ENCODE measurements around the gene RPL18. TPM values are rescaled to one million over a fixed set of nuclear protein-coding genes. Genes with fewer than 3 reads are reported as not detected.

The RPL18 gene
- total RNA-seq, 1 donor from 2014 or later, result 1,683 TPM

DNA sequence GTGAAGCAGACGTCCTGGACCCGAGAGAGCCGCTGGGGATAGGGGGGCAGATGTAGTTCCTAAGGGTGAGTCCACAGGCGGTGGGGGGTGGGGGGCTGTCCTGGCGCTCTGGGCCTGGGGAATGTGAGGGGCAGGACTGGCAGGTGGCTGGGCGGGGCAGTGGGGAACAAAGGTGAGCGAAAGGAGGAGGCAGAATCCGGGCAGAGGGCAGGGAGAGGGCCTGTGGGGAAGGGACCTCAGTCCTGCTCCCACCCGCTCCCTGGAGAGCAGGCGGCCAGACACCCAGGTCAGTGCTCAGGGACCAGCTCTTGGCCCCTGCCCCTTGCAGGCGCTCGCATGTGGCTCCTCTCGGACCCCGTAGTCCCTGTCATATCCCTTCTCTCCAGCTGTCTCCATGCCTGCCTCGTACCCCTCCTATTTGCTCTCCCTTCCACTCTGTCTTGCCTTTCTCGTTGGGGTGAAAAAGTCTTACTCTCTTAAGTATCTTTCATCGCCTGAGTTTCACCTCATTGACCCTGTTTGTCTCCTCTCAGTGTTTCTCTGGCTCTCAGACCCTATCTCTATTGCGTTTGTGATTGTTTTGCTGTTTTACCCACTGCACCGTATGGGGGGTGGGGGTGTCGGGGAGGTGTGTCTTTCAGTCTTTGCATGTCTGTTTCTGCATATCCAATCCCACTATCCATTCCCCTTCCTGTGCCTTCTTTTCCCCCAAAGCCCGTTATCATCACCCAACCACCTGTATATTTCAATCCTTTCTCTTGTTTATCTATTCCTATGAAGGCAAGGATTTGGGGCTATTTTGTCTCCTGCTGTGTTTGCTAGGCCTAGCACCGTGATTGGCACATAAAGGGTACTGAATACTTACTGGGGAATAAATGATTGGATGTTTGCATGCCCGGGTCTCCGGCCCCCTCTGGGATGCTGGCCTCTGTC is 6.1 kb upstream of the RPL18 start:
- peak overlapping the region; percentile 83 for H3K4me3 Mint-ChIP-seq (ENCODE audit: unreplicated experiment)
- peaks cover 13% of the 10 kb centered on the region for H3K27me3 Mint-ChIP-seq (ENCODE audit: unreplicated experiment)
- H3K27ac Mint-ChIP-seq (ENCODE audit: unreplicated experiment), result peak overlapping the region; percentile 68
- no peaks in the 10 kb centered on the region for H3K9me3 Mint-ChIP-seq (ENCODE audit: unreplicated experiment)
- H3K36me3 Mint-ChIP-seq (ENCODE audit: low read depth, unreplicated experiment), result peaks cover 13% of the 10 kb centered on the region
- H3K4me1 Mint-ChIP-seq (ENCODE audit: unreplicated experiment), result peaks cover 15% of the 10 kb centered on the region
- no peak for DNase-seq (ENCODE audit: low spot score)
- TF ChIP-seq, protein P1, sequence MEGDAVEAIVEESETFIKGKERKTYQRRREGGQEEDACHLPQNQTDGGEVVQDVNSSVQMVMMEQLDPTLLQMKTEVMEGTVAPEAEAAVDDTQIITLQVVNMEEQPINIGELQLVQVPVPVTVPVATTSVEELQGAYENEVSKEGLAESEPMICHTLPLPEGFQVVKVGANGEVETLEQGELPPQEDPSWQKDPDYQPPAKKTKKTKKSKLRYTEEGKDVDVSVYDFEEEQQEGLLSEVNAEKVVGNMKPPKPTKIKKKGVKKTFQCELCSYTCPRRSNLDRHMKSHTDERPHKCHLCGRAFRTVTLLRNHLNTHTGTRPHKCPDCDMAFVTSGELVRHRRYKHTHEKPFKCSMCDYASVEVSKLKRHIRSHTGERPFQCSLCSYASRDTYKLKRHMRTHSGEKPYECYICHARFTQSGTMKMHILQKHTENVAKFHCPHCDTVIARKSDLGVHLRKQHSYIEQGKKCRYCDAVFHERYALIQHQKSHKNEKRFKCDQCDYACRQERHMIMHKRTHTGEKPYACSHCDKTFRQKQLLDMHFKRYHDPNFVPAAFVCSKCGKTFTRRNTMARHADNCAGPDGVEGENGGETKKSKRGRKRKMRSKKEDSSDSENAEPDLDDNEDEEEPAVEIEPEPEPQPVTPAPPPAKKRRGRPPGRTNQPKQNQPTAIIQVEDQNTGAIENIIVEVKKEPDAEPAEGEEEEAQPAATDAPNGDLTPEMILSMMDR (IDR thresholded peaks at IDR 0.05; ENCODE audit: unreplicated experiment), result no peak

DNA sequence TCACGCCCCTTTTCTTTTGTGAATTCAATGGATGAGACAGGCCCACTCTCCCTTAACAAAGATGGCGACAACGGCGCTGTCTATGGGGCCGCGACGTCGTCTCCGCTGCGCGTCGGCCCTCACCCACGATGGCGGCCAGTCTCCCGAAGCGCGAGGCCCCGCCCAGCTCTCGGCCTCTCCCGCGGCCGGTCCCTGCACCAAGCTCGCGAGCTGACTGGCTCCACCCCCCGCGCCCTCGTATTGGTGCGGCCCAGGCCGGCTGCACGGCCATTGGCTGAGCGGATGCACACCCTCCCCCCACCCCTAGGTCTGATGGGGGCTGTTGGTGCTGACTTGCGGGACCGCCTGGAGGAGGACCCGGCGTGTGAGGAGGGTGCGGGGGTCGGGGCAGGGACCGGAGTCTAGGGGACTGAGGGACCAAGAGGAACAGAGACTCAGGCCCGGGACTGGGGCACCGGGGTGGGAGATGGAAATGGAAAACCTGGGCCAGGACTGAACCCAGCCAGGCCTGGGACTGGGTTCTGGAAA is 5.2 kb upstream of the RPL18 start:
- H3K27ac Mint-ChIP-seq (ENCODE audit: unreplicated experiment), result peak overlapping the region; percentile 92
- peaks cover 13% of the 10 kb centered on the region for H3K36me3 Mint-ChIP-seq (ENCODE audit: low read depth, unreplicated experiment)
- TF ChIP-seq, protein P1 (IDR thresholded peaks at IDR 0.05; ENCODE audit: unreplicated experiment), result no peak
- peak overlapping the region; percentile 89 for H3K4me3 Mint-ChIP-seq (ENCODE audit: unreplicated experiment)
- DNase-seq (ENCODE audit: low spot score), result peak; percentile 98
- peaks cover 15% of the 10 kb centered on the region for H3K4me1 Mint-ChIP-seq (ENCODE audit: unreplicated experiment)
- H3K27me3 Mint-ChIP-seq (ENCODE audit: unreplicated experiment), result peaks cover 14% of the 10 kb centered on the region
- H3K9me3 Mint-ChIP-seq (ENCODE audit: unreplicated experiment), result no peaks in the 10 kb centered on the region

DNA sequence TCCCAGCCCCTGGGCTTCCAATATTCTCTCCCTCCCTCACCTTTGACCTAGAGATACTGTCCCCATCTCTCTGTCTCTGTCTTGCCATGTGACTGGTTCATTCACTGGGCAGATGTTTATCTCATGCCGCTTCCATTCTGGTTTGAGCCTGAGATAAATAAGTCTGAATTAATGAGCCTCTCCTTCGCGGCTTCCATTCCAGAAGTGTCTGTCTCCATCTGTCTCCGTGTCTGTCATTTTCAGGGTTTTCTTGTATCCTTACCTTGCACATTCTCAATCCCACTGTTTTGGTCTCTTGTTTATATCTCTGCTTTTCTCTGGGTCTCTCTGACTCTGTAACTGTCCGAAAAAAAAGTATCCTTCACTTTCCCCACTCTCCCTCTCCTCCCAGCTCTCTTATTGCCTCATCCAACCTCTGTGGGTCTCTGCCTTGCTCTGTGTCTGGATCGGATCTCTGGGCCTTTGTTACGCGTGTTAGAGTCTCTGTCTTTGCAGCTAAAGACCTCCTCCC is 4.6 kb upstream of the RPL18 start:
- H3K9me3 Mint-ChIP-seq (ENCODE audit: unreplicated experiment), result no peaks in the 10 kb centered on the region
- peak overlapping the region; percentile 86 for H3K4me3 Mint-ChIP-seq (ENCODE audit: unreplicated experiment)
- H3K27ac Mint-ChIP-seq (ENCODE audit: unreplicated experiment), result peak overlapping the region; percentile 92
- DNase-seq (ENCODE audit: low spot score), result no peak
- H3K36me3 Mint-ChIP-seq (ENCODE audit: low read depth, unreplicated experiment), result peaks cover 13% of the 10 kb centered on the region
- peaks cover 15% of the 10 kb centered on the region for H3K27me3 Mint-ChIP-seq (ENCODE audit: unreplicated experiment)
- peaks cover 17% of the 10 kb centered on the region for H3K4me1 Mint-ChIP-seq (ENCODE audit: unreplicated experiment)
- TF ChIP-seq, protein P1 (IDR thresholded peaks at IDR 0.05; ENCODE audit: unreplicated experiment), result no peak

DNA sequence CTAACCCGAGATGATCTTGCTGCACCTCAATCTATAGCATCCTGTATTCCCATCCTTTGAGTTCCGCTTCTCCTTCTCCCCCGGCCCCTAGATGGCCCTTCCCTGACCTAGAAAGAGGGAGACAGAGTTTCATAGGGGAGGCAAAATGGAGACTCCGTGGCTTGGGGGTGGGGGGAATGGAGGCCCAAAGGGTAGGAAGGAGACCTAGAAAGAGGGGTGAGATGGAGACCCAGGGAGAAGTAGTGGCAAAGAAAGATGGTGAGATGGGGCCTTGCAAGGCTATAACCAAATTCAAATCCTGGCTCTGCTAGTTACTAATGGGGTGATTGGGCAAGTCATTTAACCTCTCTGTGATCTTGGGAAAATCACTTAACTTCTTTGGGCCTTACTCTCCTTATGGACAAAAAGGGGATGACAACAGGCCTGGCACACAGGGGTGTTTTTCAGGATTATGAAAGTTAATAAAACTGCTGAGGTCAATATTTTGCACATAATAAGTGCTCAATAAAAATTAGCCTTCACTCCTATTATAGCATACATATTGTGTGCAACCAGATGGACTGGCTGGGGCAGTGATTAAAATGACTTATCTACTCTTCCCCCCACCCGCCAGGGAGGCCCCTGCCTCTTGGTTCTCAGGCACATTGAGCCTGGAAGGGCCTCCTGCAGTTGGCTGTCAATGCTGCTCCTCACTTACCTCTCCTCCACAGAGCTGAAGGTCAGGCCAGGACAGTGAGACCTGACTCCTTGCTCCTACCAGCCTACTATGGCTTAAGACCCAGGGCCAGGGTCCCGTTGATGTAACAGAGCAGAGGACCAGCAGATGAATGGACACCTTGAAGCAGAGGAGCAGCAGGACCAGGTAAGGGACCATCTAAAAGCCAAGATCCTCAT is 961 bp upstream of the RPL18 start:
- Mint-ChIP-seq H3K4me3 (ENCODE audit: unreplicated experiment) (peak overlapping the region; percentile 99), H3K27me3 (ENCODE audit: unreplicated experiment) (peaks cover 11% of the 10 kb centered on the region), H3K36me3 (ENCODE audit: low read depth, unreplicated experiment) (peaks cover 34% of the 10 kb centered on the region), H3K27ac (ENCODE audit: unreplicated experiment) (peak overlapping the region; percentile 89), H3K9me3 (ENCODE audit: unreplicated experiment) (no peaks in the 10 kb centered on the region), H3K4me1 (ENCODE audit: unreplicated experiment) (peaks cover 36% of the 10 kb centered on the region)
- TF ChIP-seq, protein P1 (IDR thresholded peaks at IDR 0.05; ENCODE audit: unreplicated experiment), result no peak
- no peak for DNase-seq (ENCODE audit: low spot score)
